Neural cell (in vitro differentiated cells): ENCODE data around the gene PTCRA. TPM values are rescaled to one million over a fixed set of nuclear protein-coding genes. Genes with fewer than 3 reads are reported as not detected.

Experiments
- H2AFZ ChIP-seq: fragments of 200-600, 300-800 bp; sonication (generic), shearing (Covaris generic); 2 replicates; pipeline ENCODE4 v1.6.0; 2014; ENCODE audit warnings: low read depth, mild to moderate bottlenecking, antibody characterized with exemption, low read length, moderate library complexity
- H3F3A ChIP-seq: fragments of 200-600 bp; shearing (Covaris generic); 2 replicates; pipeline ENCODE4 v1.6.1; 2016; ENCODE audit warnings: mild to moderate bottlenecking, moderate library complexity, mixed read lengths, antibody characterized with exemption, low read length; ENCODE audit not compliant: insufficient read depth, poor library complexity, severe bottlenecking
- H3K27ac ChIP-seq: fragments of 200-600, 300-800 bp; sonication (generic), shearing (Covaris generic); 2 replicates; pipeline ENCODE4 v1.5.1; 2014; ENCODE audit warnings: mild to moderate bottlenecking, low read length, moderate library complexity
- H3K27me3 ChIP-seq: fragments of 300-800, 200-600 bp; sonication (generic), shearing (Covaris generic); 2 replicates; pipeline ENCODE4 v1.6.0; 2014; ENCODE audit warnings: mild to moderate bottlenecking, low read depth, low read length, moderate library complexity; ENCODE audit not compliant: insufficient read depth
- H3K36me3 ChIP-seq: fragments of 300-800, 200-600 bp; sonication (generic), shearing (Covaris generic); 2 replicates; pipeline ENCODE4 v1.5.1; 2014; ENCODE audit warnings: mild to moderate bottlenecking, antibody characterized with exemption, low read length, moderate library complexity; ENCODE audit not compliant: insufficient read depth
- H3K4me2 ChIP-seq: fragments of 300-800, 200-600 bp; sonication (generic), shearing (Covaris generic); 2 replicates; pipeline ENCODE4 v1.6.0; 2014; ENCODE audit warnings: mild to moderate bottlenecking, low read length
- H3K4me3 ChIP-seq: fragments of 300-800, 200-600 bp; sonication (generic), shearing (Covaris generic); 2 replicates; pipeline ENCODE4 v1.5.1; 2014; ENCODE audit warnings: mild to moderate bottlenecking, low read length, moderate library complexity
- H3K79me2 ChIP-seq: fragments of 200-600 bp; shearing (Covaris generic); replicated peaks from 2 replicates; pipeline ENCODE4 v1.6.0; 2014; ENCODE audit warnings: mild to moderate bottlenecking, low read length, moderate library complexity; ENCODE audit not compliant: insufficient read depth
- H3K9ac ChIP-seq: fragments of 300-800, 200-600 bp; sonication (generic), shearing (Covaris generic); 2 replicates; pipeline ENCODE4 v1.6.1; 2016; ENCODE audit warnings: mild to moderate bottlenecking, low read length, mixed read lengths
- H3K9me2 ChIP-seq: fragments of 200-600 bp; shearing (Covaris generic); 2 replicates; pipeline ENCODE4 v1.6.1; 2016; ENCODE audit warnings: mild to moderate bottlenecking, low read length, mixed read lengths; ENCODE audit not compliant: insufficient read depth
- H3K9me3 ChIP-seq: fragments of 200-600, 300-800 bp; sonication (generic), shearing (Covaris generic); 2 replicates; pipeline ENCODE4 v1.6.1; 2016; ENCODE audit warnings: mild to moderate bottlenecking, mixed run types, low read length, moderate library complexity, mixed read lengths
- H4K20me1 ChIP-seq: fragments of 200-600 bp; shearing (Covaris generic); 2 replicates; pipeline ENCODE4 v1.6.1; 2016; ENCODE audit warnings: mild to moderate bottlenecking, mixed run types; ENCODE audit not compliant: insufficient read depth
- CTCF ChIP-seq: fragments of 450-650 bp; IDR thresholded peaks from 2 replicates; pipeline ENCODE4 v1.5.1; 2014; ENCODE audit warnings: antibody characterized with exemption, mild to moderate bottlenecking, moderate library complexity; ENCODE audit not compliant: poor library complexity, severe bottlenecking
- EP300 ChIP-seq: fragments of 450-650 bp; conservative IDR thresholded peaks from 2 replicates; pipeline ENCODE4 v1.6.1; 2014; ENCODE audit warnings: antibody characterized with exemption, mild to moderate bottlenecking, moderate library complexity; ENCODE audit not compliant: poor library complexity, severe bottlenecking
- EZH2 ChIP-seq: fragments of 200-600, 300-800 bp; shearing (Covaris generic), sonication (generic); IDR thresholded peaks from 2 replicates; pipeline ENCODE4 v1.6.1; 2014; ENCODE audit warnings: antibody characterized with exemption, low read length, borderline replicate concordance, mild to moderate bottlenecking; ENCODE audit not compliant: insufficient read depth, poor library complexity, severe bottlenecking
- MXI1 ChIP-seq: fragments of 450-650 bp; conservative IDR thresholded peaks from 2 replicates; pipeline ENCODE4 v1.6.1; 2014; ENCODE audit warnings: antibody characterized with exemption, mild to moderate bottlenecking; ENCODE audit not compliant: poor library complexity, severe bottlenecking
- POLR2AphosphoS5 ChIP-seq: IDR thresholded peaks from 2 replicates; pipeline ENCODE4 v1.6.1; 2012
- RAD21 ChIP-seq: fragments of 450-650 bp; conservative IDR thresholded peaks from 2 replicates; pipeline ENCODE4 v1.6.1; 2014; ENCODE audit warnings: antibody characterized with exemption, mild to moderate bottlenecking, moderate library complexity
- REST ChIP-seq: IDR thresholded peaks from 2 replicates; pipeline ENCODE4 v1.6.1; 2012; ENCODE audit warnings: borderline replicate concordance
- SMC3 ChIP-seq: fragments of 450-650 bp; conservative IDR thresholded peaks from 2 replicates; pipeline ENCODE4 v1.6.1; 2014; ENCODE audit warnings: antibody characterized with exemption, mild to moderate bottlenecking, moderate library complexity; ENCODE audit not compliant: poor library complexity
- TAF1 ChIP-seq: IDR thresholded peaks from 2 replicates; pipeline ENCODE4 v1.6.1; 2012; ENCODE audit warnings: low read depth
- polyA plus RNA-seq: library from polyadenylated mRNA; depleted of rRNA; stranded (reverse); fragments of >200 nt; gene quantifications from 2 replicates; pipeline ENCODE4 v1.2.3, GENCODE V29; 2014

The PTCRA gene
- polyA plus RNA-seq, 1 donor from 2014 or later = not detected

GRCh38 chr6:42936398-42936797 is 20.5 kb downstream of the PTCRA start:
- Histone ChIP-seq H3F3A (no peaks in the 10 kb centered on the region), H4K20me1 (no peaks in the 10 kb centered on the region), H3K9ac (no peak overlapping the region), H3K9me3 (no peaks in the 10 kb centered on the region), H3K27ac (no peak overlapping the region), H3K27me3 (no peaks in the 10 kb centered on the region), H3K79me2 (peaks cover 20% of the 10 kb centered on the region), H3K4me3 (no peak overlapping the region), H3K9me2 (no peaks in the 10 kb centered on the region), H3K4me2 (no peak overlapping the region), H2AFZ (no peak overlapping the region), H3K36me3 (no peaks in the 10 kb centered on the region)
- TF ChIP-seq MXI1 (no peak), TAF1 (no peak), POLR2AphosphoS5 (no peak), RAD21 (no peak), EP300 (no peak), EZH2 (no peak), CTCF (no peak), SMC3 (no peak), REST (no peak)

GRCh38 chr6:42937548-42938427 is 21.9 kb downstream of the PTCRA start:
- no peaks in the 10 kb centered on the region for H3K9me3 ChIP-seq
- no peak for TF ChIP-seq MXI1
- TF ChIP-seq RAD21 = no peak
- no peak for TF ChIP-seq POLR2AphosphoS5
- TF ChIP-seq REST = no peak
- H3K9ac ChIP-seq = no peak overlapping the region
- no peak overlapping the region for H3K27ac ChIP-seq
- no peaks in the 10 kb centered on the region for H4K20me1 ChIP-seq
- H3F3A ChIP-seq = no peaks in the 10 kb centered on the region
- no peaks in the 10 kb centered on the region for H3K36me3 ChIP-seq
- no peaks in the 10 kb centered on the region for H3K27me3 ChIP-seq
- no peak overlapping the region for H2AFZ ChIP-seq
- peaks cover 10% of the 10 kb centered on the region for H3K79me2 ChIP-seq
- H3K4me3 ChIP-seq = no peak overlapping the region
- H3K4me2 ChIP-seq = no peak overlapping the region
- H3K9me2 ChIP-seq = no peaks in the 10 kb centered on the region
